AG04450 (cell line): ENCODE results near the gene MAML3. TPM values are rescaled to one million over a fixed set of nuclear protein-coding genes. Genes with fewer than 3 reads are reported as not detected.

Experiments used
- CTCF ChIA-PET: fragments of 300-600, 350-600 bp; formaldehyde crosslinking; extraction: SDS; loops from one replicate; lab custom pipeline; 2022; ENCODE audit warnings: antibody characterized with exemption, inconsistent platforms; lab: Charles Lee
- POLR2A ChIA-PET: fragments of 350-600 bp; formaldehyde crosslinking; extraction: SDS; loops from one replicate; lab custom pipeline; 2021; ENCODE audit warnings: antibody characterized with exemption, inconsistent platforms; lab: Yijun Ruan, JAX
- DNase-seq: peaks from one replicate; pipeline ENCODE4 v3.0.0-alpha.2; 2011; ENCODE audit warnings: low read depth, low spot score
- H3K27ac ChIP-seq: one replicate; pipeline ENCODE4 v1.5.1; 2012; ENCODE audit warnings: low read depth, low read length, control low read depth
- H3K27me3 ChIP-seq: one replicate; pipeline ENCODE4 v1.6.0; 2012; ENCODE audit warnings: low read length; ENCODE audit not compliant: control insufficient read depth, insufficient read depth
- H3K4me3 ChIP-seq: 2 replicates; pipeline ENCODE4 v1.5.1; 2011; ENCODE audit warnings: mild to moderate bottlenecking, low read depth, low read length, control low read depth
- H3K9me3 ChIP-seq: 2 replicates; pipeline ENCODE4 v1.5.1; 2012; ENCODE audit warnings: low read length; ENCODE audit not compliant: control insufficient read depth, insufficient read depth
- polyA plus RNA-seq: library from polyadenylated mRNA; depleted of rRNA; stranded (reverse); fragments of >200 nt; gene quantifications from 2 replicates; pipeline ENCODE4 v1.2.3, GENCODE V29; 2011
- TF ChIP-seq, protein P1 (sequence below): IDR thresholded peaks from 2 replicates; pipeline ENCODE4 v1.5.1; 2011; ENCODE audit warnings: low read depth, low read length, control low read depth, inconsistent platforms

Gene MAML3
- polyA plus RNA-seq, 1 experiment, result 4.1 TPM

DNA sequence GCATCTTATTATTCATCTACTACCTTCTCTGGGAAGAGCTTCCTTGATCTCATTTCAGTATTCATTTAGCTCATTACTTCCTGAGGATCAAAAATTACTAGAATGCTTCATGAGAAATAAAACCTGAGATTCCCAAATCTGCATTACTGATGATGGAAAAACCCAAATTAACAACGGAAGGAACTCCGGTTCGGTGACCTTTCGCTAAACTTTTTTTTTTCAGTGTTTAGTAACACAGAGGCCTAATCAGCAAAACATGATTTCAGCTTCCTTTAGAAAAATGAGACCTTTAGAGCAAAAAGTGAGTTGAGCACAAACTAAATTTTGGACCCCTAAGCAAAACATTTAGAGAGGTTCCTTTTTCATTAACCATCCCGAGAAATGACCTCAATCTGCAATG lies 229.2 kb downstream of the MAML3 start:
- no peak overlapping the region for H3K27ac ChIP-seq
- TF ChIP-seq, protein P1, sequence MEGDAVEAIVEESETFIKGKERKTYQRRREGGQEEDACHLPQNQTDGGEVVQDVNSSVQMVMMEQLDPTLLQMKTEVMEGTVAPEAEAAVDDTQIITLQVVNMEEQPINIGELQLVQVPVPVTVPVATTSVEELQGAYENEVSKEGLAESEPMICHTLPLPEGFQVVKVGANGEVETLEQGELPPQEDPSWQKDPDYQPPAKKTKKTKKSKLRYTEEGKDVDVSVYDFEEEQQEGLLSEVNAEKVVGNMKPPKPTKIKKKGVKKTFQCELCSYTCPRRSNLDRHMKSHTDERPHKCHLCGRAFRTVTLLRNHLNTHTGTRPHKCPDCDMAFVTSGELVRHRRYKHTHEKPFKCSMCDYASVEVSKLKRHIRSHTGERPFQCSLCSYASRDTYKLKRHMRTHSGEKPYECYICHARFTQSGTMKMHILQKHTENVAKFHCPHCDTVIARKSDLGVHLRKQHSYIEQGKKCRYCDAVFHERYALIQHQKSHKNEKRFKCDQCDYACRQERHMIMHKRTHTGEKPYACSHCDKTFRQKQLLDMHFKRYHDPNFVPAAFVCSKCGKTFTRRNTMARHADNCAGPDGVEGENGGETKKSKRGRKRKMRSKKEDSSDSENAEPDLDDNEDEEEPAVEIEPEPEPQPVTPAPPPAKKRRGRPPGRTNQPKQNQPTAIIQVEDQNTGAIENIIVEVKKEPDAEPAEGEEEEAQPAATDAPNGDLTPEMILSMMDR, result no peak
- ChIA-PET CTCF (no interaction called here), POLR2A (no interaction called here)
- H3K9me3 ChIP-seq, result no peaks in the 10 kb centered on the region
- no peaks in the 10 kb centered on the region for H3K27me3 ChIP-seq
- no peak overlapping the region for H3K4me3 ChIP-seq
- DNase-seq, result no peak

DNA sequence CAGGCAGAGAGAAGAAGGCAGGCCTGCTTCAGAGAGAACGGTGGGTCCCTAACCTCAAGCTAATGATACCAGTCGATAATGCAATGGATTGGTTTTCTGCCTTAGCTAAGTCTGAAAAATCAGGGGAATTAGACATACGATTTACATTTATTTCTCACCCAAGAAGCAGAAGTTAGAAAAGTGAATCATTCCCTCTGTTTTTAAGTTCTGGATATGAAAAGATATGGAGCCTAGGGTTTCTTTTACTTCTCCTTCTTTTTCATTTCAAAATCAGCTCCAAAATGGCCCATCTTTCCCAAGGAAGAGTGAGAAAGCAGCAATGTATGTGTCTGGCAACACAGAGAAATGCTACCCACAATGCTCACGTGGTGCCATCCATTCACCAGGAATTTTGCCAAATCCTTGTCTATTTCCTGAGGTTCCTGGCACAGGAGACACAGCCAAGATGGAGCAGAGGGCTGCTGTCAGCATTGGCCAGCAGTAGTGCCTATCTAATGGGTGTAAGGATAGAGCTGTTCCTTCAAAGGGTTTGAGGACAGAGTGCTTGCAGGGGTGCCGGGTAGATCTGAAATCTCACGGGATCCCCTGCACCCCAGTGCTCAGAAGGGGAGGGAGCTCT lies 231.5 kb downstream of the MAML3 start:
- Histone ChIP-seq H3K9me3 (peaks cover 4% of the 10 kb centered on the region), H3K27ac (no peak overlapping the region), H3K4me3 (no peak overlapping the region), H3K27me3 (no peaks in the 10 kb centered on the region)
- POLR2A ChIA-PET, result interaction anchor here (0.6 kb wide), 1 partner anchor 229 kb away, joined by 3 read pairs; no protein-coding TSS in a partner anchor
- TF ChIP-seq, protein P1, result no peak
- DNase-seq, result no peak
- CTCF ChIA-PET, result no interaction called here

DNA sequence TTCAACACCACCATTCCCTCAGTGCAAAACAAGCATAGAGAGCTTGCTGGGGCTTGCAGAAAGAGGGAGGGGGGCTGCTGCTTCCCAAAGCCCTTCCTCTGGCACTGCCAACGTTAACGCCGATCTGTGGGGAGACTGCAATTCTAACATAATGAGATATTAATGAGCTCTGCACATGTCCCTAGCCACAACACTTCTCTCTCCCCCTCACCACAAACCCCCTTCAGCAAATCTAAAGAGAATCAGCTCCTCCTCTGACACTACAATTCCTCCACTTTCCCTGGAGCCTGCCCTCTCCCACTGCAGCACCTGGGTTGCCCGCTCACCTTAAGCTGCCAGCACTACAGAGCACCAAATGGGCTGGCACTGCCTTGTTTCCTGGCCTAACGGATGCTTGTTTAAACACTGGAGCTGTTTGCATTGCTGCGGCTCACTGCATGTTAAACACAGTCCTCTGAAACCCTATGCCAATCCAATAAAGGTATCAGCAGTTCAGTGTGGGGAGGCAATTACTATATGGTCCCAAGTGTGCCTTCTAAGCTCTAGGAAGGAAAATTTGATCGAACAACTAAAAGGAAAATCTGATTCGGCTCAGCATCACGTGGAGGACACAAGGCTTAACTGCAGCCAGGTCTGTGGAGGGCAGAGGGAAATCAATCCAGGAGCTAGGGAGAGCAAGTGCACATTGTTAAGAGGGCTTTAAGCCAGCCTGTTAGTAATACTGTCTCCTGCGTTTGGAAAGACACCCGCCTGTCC lies 232.4 kb downstream of the MAML3 start:
- ChIA-PET POLR2A (interaction anchor here (0.6 kb wide), 1 partner anchor 230 kb away, joined by 3 read pairs; no protein-coding TSS in a partner anchor), CTCF (no interaction called here)
- no peak overlapping the region for H3K27ac ChIP-seq
- TF ChIP-seq, protein P1, result no peak
- no peak for DNase-seq
- no peak overlapping the region for H3K4me3 ChIP-seq
- H3K27me3 ChIP-seq, result no peaks in the 10 kb centered on the region
- peaks cover 4% of the 10 kb centered on the region for H3K9me3 ChIP-seq

DNA sequence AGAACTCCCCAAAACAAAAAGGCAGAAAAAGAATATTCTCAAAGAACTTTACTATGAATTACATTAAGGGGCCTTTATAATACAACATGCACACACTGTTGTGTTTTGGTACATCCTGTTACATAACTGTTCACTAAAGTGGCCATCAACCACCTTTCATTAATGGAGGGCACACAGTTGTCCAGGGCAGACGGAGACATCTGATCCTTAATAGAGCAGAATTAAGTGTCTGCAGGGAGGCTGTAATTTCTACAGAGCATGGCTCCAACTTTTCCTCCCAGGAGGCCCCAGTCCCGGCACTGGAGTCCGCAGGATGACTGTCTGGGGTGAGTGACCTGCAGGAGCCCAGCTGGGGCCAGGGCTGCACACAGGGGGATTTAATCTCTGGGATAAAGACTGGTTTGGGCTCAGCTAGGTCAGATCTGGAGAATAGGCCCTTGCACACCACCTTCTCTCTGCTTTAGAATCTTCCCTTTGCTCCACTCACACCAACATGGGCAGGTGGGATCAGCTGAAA lies 233.4 kb downstream of the MAML3 start:
- TF ChIP-seq, protein P1, result no peak
- Histone ChIP-seq H3K4me3 (no peak overlapping the region), H3K27ac (no peak overlapping the region), H3K9me3 (peaks cover 4% of the 10 kb centered on the region), H3K27me3 (no peaks in the 10 kb centered on the region)
- POLR2A ChIA-PET, result no interaction called here
- CTCF ChIA-PET, result no interaction called here
- DNase-seq, result no peak

DNA sequence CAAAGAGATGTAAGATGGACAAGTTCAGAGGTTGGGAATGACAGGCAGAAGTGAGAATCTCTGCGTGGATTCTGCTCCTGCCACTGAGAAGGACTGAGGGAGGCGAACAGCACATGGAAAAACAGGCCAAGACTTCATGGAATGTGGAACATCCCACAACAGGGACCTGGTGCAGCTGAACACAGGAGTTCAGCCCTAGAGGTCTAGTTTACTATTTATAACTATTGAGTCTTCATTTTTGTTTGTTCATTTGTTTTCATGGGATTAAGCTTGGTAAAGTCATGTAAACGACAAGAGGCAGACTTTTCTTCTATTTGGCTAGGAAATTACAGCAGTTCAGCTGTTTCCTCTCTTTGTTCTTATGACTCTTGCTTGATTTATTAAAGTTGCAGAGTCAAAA lies 234.5 kb downstream of the MAML3 start:
- ChIA-PET CTCF (interaction anchor here (0.6 kb wide), 1 partner anchor 412 kb away, joined by 9 read pairs; no protein-coding TSS in a partner anchor), POLR2A (no interaction called here)
- peaks cover 4% of the 10 kb centered on the region for H3K9me3 ChIP-seq
- H3K27me3 ChIP-seq, result no peaks in the 10 kb centered on the region
- no peak overlapping the region for H3K4me3 ChIP-seq
- H3K27ac ChIP-seq, result peak overlapping the region; percentile 53
- TF ChIP-seq, protein P1, result no peak
- DNase-seq, result no peak
